CD4-positive, alpha-beta T cell treated with Interleukin-4 for 1 hour (primary cell): Measurements from ENCODE around the gene KMO.

Experiments
- DNase-seq, 2 donors: peaks; one replicate each; pipeline ENCODE4 v3.0.0-alpha.2; 2020 to 2022

KMO gene

GRCh38 chr1:241532162-241532531, at the start of gene KMO:
KMO (plus strand) TSS chr1:241532378; CDS start chr1:241532445, 67 bp downstream.
- DNase-seq, result peak in 1 of 2 donors; percentile 43

- DNase-seq, result no peak
Measured at GRCh38 chr1:241482761-241483250, 49.4 kb upstream of the KMO start.

- no peak for DNase-seq
Measured at GRCh38 chr1:241485145-241485544, 47.0 kb upstream of the KMO start.

- no peak for DNase-seq
Measured at GRCh38 chr1:241485554-241485992, 46.6 kb upstream of the KMO start.

GRCh38 chr1:241488739-241489138, 43.4 kb upstream of the KMO start:
- no peak for DNase-seq

- DNase-seq, result no peak
Measured at GRCh38 chr1:241495741-241496140, 36.4 kb upstream of the KMO start.

- DNase-seq, result no peak
Measured at GRCh38 chr1:241499910-241500309, 32.3 kb upstream of the KMO start.

- DNase-seq, result no peak
Measured at GRCh38 chr1:241503444-241503843, 28.7 kb upstream of the KMO start.

- no peak for DNase-seq
Measured at GRCh38 chr1:241507189-241507863, 24.9 kb upstream of the KMO start.

- no peak for DNase-seq
Measured at GRCh38 chr1:241513378-241513777, 18.8 kb upstream of the KMO start.

- peak in 1 of 2 donors; percentile 14 for DNase-seq
Measured at GRCh38 chr1:241518476-241519307, 13.5 kb upstream of the KMO start.

- DNase-seq, result peak; percentile 96 to 97
Measured at GRCh38 chr1:241519308-241520079, 12.7 kb upstream of the KMO start, which contains the start of gene FH. FH (minus strand) TSS chr1:241519755; CDS start chr1:241519722, 33 bp downstream.

GRCh38 chr1:241520080-241520465, 12.1 kb upstream of the KMO start:
- DNase-seq, result no peak

GRCh38 chr1:241521718-241522117, 10.5 kb upstream of the KMO start:
- DNase-seq, result no peak

- DNase-seq, result no peak
Measured at GRCh38 chr1:241525026-241525425, 7.2 kb upstream of the KMO start.

GRCh38 chr1:241527146-241527545, 5.0 kb upstream of the KMO start:
- no peak for DNase-seq

- DNase-seq, result peak in 1 of 2 donors; percentile 82
Measured at GRCh38 chr1:241531195-241532161, 700 bp upstream of the KMO start.

- DNase-seq, result peak in 1 of 2 donors; percentile 76
Measured at GRCh38 chr1:241532864-241533263, 686 bp downstream of the KMO start.

- DNase-seq, result peak in 1 of 2 donors; percentile 38
Measured at GRCh38 chr1:241533326-241534115, 1.3 kb downstream of the KMO start.

GRCh38 chr1:241536304-241536703, 4.1 kb downstream of the KMO start:
- no peak for DNase-seq

- DNase-seq, result no peak
Measured at GRCh38 chr1:241536969-241537368, 4.8 kb downstream of the KMO start.
